Omental fat pad (tissue), 4 donors: Measurements from ENCODE around the gene THAP4. TPM values are rescaled to one million over a fixed set of nuclear protein-coding genes. Genes with fewer than 3 reads are reported as not detected.

Source experiments
- ATAC-seq: fragments of 150-250 bp; one replicate; pipeline ENCODE4 v1.9.1; 2016; ENCODE audit warnings: mild to moderate bottlenecking, moderate library complexity; ENCODE audit not compliant: low FRiP score
- DNase-seq: peaks from one replicate; pipeline ENCODE4 v3.0.0-alpha.2; 2019; ENCODE audit warnings: low spot score
- total RNA-seq, 4 donors: library from RNA; depleted of rRNA; stranded (reverse); fragments of >200 nt; gene quantifications; one replicate each; pipeline ENCODE4 v1.1.0, GENCODE V29; 2016
- TF ChIP-seq, protein P1 (sequence below), 3 donors: fragments of 450-650 bp; IDR thresholded peaks; one replicate each; pipeline ENCODE4 v1.5.1; 2016 to 2017; ENCODE audit warnings: antibody characterized with exemption in 3 of 3, mild to moderate bottlenecking in 3 of 3, moderate library complexity in 2 of 3

Gene THAP4
- total RNA-seq, 4 donors from 2014 or later: 29.5 to 55.1 (median 44.8) TPM

DNA sequence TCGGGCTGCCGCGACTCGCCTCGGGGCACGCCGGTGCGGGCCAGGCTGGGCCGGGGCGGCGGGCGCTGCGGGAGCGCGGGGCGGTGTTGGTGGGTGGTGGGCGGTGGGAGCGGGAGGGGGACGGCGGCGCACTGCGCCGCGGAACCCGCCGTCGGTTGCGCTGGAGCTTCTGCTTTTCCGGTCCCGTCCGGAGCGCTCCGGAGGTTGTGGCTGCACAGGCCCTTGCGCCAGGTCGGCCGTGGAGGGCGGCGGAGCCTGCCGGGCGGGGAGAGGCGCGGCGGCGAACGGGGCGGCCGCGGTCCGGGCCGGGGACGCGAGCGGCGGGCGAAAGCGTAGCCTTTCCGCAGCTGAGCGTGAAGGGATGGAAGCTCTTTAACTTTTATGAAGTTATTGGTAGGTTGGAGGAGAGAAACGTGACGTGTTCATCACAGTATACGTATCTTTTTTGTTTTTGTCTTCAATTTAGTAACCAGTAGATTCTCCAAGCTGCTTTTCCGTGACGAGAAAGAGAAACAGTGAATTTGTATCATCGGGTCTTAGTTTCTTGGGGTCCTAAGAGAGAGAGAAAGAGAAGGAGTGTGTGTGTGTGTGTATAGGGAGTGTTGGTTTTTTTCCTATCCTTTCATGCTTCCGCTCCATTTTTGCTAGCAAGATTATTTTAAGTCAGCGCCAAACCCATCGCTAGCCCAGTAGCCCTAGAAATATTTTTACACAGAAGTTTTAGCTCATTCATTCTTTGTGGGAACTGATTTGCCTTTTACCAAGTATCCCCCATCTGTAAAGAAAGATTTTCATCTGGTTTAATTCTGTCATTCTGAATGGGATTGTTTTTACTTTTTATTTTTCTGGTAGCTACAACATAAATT is 1.1 kb upstream of the THAP4 start:
- DNase-seq (no peak), ATAC-seq (peak; percentile 12)
- TF ChIP-seq, protein P1, sequence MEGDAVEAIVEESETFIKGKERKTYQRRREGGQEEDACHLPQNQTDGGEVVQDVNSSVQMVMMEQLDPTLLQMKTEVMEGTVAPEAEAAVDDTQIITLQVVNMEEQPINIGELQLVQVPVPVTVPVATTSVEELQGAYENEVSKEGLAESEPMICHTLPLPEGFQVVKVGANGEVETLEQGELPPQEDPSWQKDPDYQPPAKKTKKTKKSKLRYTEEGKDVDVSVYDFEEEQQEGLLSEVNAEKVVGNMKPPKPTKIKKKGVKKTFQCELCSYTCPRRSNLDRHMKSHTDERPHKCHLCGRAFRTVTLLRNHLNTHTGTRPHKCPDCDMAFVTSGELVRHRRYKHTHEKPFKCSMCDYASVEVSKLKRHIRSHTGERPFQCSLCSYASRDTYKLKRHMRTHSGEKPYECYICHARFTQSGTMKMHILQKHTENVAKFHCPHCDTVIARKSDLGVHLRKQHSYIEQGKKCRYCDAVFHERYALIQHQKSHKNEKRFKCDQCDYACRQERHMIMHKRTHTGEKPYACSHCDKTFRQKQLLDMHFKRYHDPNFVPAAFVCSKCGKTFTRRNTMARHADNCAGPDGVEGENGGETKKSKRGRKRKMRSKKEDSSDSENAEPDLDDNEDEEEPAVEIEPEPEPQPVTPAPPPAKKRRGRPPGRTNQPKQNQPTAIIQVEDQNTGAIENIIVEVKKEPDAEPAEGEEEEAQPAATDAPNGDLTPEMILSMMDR (IDR thresholded peaks at IDR 0.05): no peak

DNA sequence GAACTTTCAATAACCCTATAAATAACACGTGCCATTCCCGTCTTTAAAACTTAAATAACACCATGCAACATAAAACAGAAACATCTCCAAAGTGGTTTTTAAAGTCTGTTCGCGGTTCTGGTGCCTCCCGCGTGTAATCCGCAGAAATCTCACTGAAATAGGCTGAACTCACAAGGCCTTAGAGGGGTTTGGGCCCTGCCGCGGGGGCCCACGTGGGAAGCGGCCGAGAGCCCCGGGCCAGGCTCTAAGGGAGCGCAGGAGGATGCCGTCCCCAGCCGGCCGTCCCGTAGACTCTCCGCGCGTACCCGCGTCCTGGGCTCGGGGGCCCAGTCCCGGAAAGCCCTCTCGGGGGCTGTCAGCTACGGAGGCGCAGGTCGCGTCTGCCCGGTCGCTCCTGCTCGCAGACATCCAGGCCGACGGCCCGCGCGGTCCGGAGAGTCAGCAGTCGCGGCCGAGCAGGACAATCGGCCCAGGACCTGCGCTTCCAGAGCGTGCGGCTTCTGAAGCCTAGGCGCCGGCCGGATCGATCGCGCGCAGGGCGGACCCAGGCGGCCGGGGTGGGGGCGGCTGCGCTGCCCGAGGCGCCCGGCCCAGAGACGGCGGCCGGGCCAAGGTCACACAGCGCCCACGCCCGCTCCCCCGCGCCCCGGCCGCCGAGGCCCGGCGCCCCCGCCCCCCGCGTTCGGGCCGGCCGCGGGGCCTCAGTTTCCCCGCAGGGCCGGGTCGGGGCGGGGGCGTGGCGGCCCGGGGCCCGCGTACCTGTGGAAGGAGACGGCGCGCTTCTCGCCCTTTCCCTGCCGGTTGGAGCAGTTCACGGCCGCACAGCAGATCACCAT is 558 bp downstream of the THAP4 start:
- ATAC-seq: peak; percentile 47
- DNase-seq: no peak
- TF ChIP-seq, protein P1 (IDR thresholded peaks at IDR 0.05): no peak

DNA sequence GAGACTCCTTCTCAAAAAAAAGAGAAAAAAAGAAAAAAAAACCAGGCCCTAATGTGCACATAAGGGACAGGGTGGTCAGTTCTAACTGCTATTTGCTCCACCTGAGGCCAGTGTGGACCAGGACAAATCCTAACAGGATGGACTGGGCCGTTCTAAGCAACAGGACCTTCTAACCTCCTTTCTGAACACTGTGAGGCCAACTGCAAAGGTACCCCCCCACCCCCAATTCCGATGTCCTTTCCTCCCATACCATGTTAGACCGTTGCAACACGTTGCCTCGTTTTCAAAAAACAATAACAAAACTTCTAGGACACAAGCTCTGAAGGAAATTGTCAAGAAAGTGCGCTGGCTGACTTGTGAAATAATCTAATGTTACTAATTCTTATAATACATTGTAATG is 1.2 kb downstream of the THAP4 start:
- no peak for ATAC-seq
- TF ChIP-seq, protein P1 (IDR thresholded peaks at IDR 0.05): no peak
- DNase-seq: no peak

DNA sequence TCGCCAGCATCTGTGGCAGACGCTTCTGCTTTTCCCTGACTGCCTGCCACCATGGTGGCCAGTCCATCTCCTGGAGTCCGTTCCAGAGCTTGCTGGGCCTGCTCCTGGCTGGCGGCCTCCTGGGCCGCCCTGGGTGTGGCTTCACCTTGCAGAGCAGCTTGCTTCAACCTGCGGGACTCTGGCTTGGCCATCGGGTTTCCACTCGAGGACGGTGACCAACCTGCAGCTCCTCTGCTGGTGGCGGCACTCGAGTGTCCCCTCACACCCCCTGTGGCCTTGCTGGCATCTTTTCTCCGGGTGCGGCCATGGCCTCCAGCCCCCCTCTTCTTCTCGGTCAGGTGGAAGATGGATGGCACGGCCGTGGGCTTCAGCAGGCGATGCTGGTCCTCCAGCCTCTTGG is 3.4 kb downstream of the THAP4 start:
- DNase-seq (no peak), ATAC-seq (no peak)
- TF ChIP-seq, protein P1 (IDR thresholded peaks at IDR 0.05): no peak

DNA sequence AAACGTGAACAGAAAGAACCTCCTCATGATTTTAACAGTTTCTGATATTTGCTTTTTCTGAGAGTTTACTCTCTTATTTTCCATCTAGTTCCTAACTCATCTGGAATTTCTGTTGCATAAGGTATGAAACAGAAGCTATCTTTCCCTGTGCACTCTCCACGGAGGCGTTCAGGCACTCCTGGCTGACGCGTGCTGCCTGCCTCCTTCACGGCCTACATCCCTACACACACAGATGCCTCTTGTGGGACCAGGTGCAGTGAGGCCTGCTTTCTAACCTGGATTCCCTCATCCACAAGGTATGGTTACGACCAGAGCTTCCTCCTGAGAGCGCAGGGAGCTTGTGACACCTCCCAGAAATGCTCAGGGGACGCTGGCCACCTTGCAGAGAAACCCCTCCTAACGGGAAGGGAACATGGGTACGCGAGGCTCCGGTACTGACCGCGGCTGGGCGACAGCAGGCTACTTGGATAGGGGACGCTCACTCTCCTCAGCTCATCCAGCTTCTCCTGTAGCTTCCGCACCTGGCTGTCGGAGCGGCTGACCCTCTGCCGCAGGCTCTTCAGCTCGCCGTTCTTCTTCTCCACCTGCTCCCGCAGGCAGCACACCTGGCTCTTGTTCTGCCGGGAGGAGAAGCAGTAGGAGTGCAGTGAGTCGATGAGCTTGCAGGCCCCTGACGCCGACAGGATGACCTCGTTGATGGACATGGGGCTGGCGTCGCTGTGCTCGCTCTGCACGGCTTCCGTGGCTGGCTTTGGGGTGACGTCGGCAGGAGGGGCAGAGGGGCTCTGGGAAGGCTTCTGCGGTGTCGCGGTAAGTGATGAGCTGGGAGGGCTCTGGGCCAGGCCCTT is 4.3 kb downstream of the THAP4 start:
- TF ChIP-seq, protein P1 (IDR thresholded peaks at IDR 0.05): no peak
- DNase-seq (no peak), ATAC-seq (no peak)

DNA sequence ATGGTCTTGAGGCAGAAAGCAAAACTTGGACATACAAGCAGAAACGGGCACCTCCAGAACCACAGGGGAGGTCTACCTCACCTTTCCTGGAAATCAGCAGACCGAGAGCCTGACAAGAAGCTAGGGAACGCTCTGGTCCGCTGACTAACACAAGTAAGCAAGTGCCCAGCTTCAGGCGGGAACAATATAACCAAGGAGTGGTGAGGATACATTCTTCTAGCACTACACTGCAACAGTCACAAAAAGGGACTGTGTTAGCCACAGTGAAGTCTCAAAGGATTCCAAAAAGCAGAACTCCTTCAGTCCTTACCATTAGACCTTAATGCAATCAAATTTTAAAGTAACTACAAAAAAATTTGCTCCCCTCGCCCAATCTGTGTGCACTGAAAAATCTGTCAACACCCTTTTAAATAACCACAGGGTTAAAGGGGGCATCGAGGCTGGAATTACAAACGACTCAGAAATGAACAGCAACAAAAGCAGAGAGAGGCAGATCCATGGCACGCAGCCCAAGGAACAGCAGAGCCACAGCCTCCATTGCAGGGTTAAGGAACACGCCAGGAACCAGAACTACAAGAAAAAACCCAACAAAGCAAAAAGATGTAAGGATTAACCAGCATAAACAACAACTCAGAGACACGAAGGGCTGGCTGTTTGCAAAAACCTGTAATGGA is 7.1 kb downstream of the THAP4 start:
- TF ChIP-seq, protein P1 (IDR thresholded peaks at IDR 0.05): no peak
- no peak for DNase-seq
- ATAC-seq: no peak
